Stimulated activated CD4-positive, alpha-beta T cell treated with anti-CD3 and anti-CD28 coated beads, Interleukin-1b, Interleukin-23, amount 100 ng/mL, for 1 hour (primary cell): ENCODE measurements around the gene ERI3.

Experiments
- DNase-seq, 2 donors: peaks; one replicate each; pipeline ENCODE4 v3.0.0-alpha.2; 2020; ENCODE audit warnings: low read depth in 2 of 2

ERI3 gene

GRCh38 chr1:44354840-44355581 is at the start of gene ERI3:
Gene ERI3 (minus strand): TSS chr1:44355257. CDS start chr1:44355026, 231 bp downstream.
- peak; percentile 86 to 88 for DNase-seq

GRCh38 chr1:44401256-44402228 is 46.5 kb upstream of the ERI3 start:
- DNase-seq: no peak

GRCh38 chr1:44390277-44390676 is 35.2 kb upstream of the ERI3 start:
- no peak for DNase-seq

- DNase-seq: no peak
Measured at GRCh38 chr1:44389437-44389836, 34.4 kb upstream of the ERI3 start.

GRCh38 chr1:44388551-44388950 is 33.5 kb upstream of the ERI3 start:
- DNase-seq: no peak

- no peak for DNase-seq
Measured at GRCh38 chr1:44380666-44381177, 25.7 kb upstream of the ERI3 start.

- peak in 1 of 2 donors; percentile 11 for DNase-seq
Measured at GRCh38 chr1:44377925-44378784, 23.1 kb upstream of the ERI3 start.

- no peak for DNase-seq
Measured at GRCh38 chr1:44375547-44375946, 20.5 kb upstream of the ERI3 start.

- DNase-seq: no peak
Measured at GRCh38 chr1:44371206-44371605, 16.1 kb upstream of the ERI3 start.

- no peak for DNase-seq
Measured at GRCh38 chr1:44368471-44369151, 13.6 kb upstream of the ERI3 start.

GRCh38 chr1:44367944-44368343 is 12.9 kb upstream of the ERI3 start:
- DNase-seq: no peak

- DNase-seq: no peak
Measured at GRCh38 chr1:44366371-44366975, 11.4 kb upstream of the ERI3 start.

GRCh38 chr1:44361478-44361877 is 6.4 kb upstream of the ERI3 start:
- DNase-seq: no peak

- DNase-seq: no peak
Measured at GRCh38 chr1:44359234-44359935, 4.3 kb upstream of the ERI3 start.

- DNase-seq: no peak
Measured at GRCh38 chr1:44357710-44358109, 2.7 kb upstream of the ERI3 start.

GRCh38 chr1:44355582-44356305 is 687 bp upstream of the ERI3 start:
- no peak for DNase-seq

GRCh38 chr1:44354268-44354839 is 703 bp downstream of the ERI3 start:
- DNase-seq: no peak

GRCh38 chr1:44353604-44354003 is 1.5 kb downstream of the ERI3 start:
- no peak for DNase-seq

GRCh38 chr1:44351289-44351688 is 3.8 kb downstream of the ERI3 start:
- DNase-seq: no peak
